Left renal cortex interstitium (tissue), 4 donors: ENCODE measurements around the gene PCNP. TPM values are rescaled to one million over a fixed set of nuclear protein-coding genes. Genes with fewer than 3 reads are reported as not detected.
"Not testable (repeated sequence)": the region's sequence is repeated elsewhere in the genome, so short reads cannot be mapped to it uniquely, and the experiment has no call there.

Source experiments
- DNase-seq, 4 donors: peaks; one replicate each; pipeline ENCODE4 v3.0.0-alpha.2; 2013; ENCODE audit warnings: low read depth in 4 of 4, low spot score in 2 of 4, missing footprints in 1 of 4
- polyA plus RNA-seq, 4 donors: library from polyadenylated mRNA; unstranded; fragments of 120-200 nt; gene quantifications; one replicate each; pipeline ENCODE4 v1.2.1, GENCODE V29; 2013; ENCODE audit not compliant: insufficient read length in 4 of 4

The PCNP gene
- 100 to 1,000 TPM; 186 to 227 (median 206) TPM for polyA plus RNA-seq

GRCh38 chr3:101573449-101574387, at the start of gene PCNP:
Gene PCNP, plus strand, starts transcription at chr3:101574180. Its CDS starts 36 bp downstream, at chr3:101574216.
- peak; percentile 99 to 100 (median 99) for DNase-seq

GRCh38 chr3:101527441-101527840, 46.5 kb upstream of the PCNP start:
- DNase-seq = no peak

GRCh38 chr3:101527906-101528305, 46.1 kb upstream of the PCNP start:
- no peak for DNase-seq

- no peak for DNase-seq
Measured at GRCh38 chr3:101529816-101530685, 43.9 kb upstream of the PCNP start.

GRCh38 chr3:101530686-101531047, 43.3 kb upstream of the PCNP start:
- no peak for DNase-seq

GRCh38 chr3:101531473-101532086, 42.4 kb upstream of the PCNP start:
- no peak for DNase-seq

GRCh38 chr3:101532783-101533602, 41.0 kb upstream of the PCNP start:
- DNase-seq = no peak

- DNase-seq = no peak
Measured at GRCh38 chr3:101533603-101533968, 40.4 kb upstream of the PCNP start.

GRCh38 chr3:101535221-101535620, 38.8 kb upstream of the PCNP start:
- no peak for DNase-seq

GRCh38 chr3:101536266-101536665, 37.7 kb upstream of the PCNP start:
- DNase-seq = no peak

- not testable (repeated sequence) for DNase-seq
Measured at GRCh38 chr3:101536955-101537354, 37.0 kb upstream of the PCNP start.

- no peak for DNase-seq
Measured at GRCh38 chr3:101542957-101543356, 31.0 kb upstream of the PCNP start.

GRCh38 chr3:101544161-101544850, 29.7 kb upstream of the PCNP start:
- DNase-seq = no peak

- DNase-seq = no peak
Measured at GRCh38 chr3:101548527-101549105, 25.4 kb upstream of the PCNP start.

- DNase-seq = no peak
Measured at GRCh38 chr3:101549473-101549872, 24.5 kb upstream of the PCNP start.

GRCh38 chr3:101551359-101552081, 22.5 kb upstream of the PCNP start:
- not testable (repeated sequence) for DNase-seq

GRCh38 chr3:101553381-101553780, 20.6 kb upstream of the PCNP start:
- DNase-seq = not testable (repeated sequence)

- DNase-seq = no peak
Measured at GRCh38 chr3:101556064-101556463, 17.9 kb upstream of the PCNP start.
